ENCODE measurements around the gene ANO1. TPM values are rescaled to one million over a fixed set of nuclear protein-coding genes. Genes with fewer than 3 reads are reported as not detected.

Gene ANO1
- polyA plus RNA-seq, 1 of the 3 experiments (the other 2 are of a cell fraction): not detected

DNA sequence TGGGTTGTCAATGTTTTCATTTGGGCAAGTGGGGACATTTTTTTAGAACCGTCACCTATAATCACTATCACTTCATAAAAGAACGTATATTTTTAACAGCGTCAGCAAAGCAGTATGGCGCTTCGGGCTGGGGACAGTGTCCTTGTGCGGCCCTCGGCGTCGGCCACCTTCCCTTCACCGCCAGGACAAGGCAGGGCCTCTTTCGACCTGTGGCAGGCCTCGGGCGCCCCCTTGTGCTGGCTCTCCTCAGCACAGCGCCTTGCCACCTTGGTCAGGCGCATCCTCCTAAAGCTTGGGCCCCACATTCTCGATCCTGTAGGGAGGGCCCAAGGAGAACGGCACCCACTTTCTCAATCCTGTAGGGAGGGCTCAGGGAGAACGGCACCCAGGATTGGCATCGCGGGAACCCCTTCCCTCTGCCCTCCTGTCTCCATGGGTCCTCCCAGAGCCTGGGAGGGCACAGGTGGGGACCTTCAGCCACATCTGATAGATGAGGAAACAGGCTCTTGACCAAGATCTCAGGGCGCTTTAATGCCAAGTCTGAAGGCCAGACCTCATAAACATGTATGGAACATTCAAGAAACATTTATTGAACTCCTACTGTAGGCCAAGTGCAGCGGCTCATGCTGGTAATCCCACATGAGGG lies 113.5 kb downstream of the ANO1 start (continued):
- TF ChIP-seq, protein P1, sequence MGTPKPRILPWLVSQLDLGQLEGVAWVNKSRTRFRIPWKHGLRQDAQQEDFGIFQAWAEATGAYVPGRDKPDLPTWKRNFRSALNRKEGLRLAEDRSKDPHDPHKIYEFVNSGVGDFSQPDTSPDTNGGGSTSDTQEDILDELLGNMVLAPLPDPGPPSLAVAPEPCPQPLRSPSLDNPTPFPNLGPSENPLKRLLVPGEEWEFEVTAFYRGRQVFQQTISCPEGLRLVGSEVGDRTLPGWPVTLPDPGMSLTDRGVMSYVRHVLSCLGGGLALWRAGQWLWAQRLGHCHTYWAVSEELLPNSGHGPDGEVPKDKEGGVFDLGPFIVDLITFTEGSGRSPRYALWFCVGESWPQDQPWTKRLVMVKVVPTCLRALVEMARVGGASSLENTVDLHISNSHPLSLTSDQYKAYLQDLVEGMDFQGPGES (IDR thresholded peaks at IDR 0.05; ENCODE audit: low read depth, low read length): no peak
- TF ChIP-seq, protein P2, sequence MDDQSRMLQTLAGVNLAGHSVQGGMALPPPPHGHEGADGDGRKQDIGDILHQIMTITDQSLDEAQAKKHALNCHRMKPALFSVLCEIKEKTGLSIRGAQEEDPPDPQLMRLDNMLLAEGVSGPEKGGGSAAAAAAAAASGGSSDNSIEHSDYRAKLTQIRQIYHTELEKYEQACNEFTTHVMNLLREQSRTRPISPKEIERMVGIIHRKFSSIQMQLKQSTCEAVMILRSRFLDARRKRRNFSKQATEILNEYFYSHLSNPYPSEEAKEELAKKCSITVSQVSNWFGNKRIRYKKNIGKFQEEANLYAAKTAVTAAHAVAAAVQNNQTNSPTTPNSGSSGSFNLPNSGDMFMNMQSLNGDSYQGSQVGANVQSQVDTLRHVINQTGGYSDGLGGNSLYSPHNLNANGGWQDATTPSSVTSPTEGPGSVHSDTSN (IDR thresholded peaks at IDR 0.05): no peak
- TF ChIP-seq EZH2phosphoT487 (IDR thresholded peaks at IDR 0.05; ENCODE audit: borderline replicate concordance, low read depth) (no peak), GATA2 (CRISPR knock-in tag; IDR thresholded peaks at IDR 0.05) (no peak), FOXJ3 (CRISPR knock-in tag; IDR thresholded peaks at IDR 0.05) (no peak)
- TF ChIP-seq, protein P3, sequence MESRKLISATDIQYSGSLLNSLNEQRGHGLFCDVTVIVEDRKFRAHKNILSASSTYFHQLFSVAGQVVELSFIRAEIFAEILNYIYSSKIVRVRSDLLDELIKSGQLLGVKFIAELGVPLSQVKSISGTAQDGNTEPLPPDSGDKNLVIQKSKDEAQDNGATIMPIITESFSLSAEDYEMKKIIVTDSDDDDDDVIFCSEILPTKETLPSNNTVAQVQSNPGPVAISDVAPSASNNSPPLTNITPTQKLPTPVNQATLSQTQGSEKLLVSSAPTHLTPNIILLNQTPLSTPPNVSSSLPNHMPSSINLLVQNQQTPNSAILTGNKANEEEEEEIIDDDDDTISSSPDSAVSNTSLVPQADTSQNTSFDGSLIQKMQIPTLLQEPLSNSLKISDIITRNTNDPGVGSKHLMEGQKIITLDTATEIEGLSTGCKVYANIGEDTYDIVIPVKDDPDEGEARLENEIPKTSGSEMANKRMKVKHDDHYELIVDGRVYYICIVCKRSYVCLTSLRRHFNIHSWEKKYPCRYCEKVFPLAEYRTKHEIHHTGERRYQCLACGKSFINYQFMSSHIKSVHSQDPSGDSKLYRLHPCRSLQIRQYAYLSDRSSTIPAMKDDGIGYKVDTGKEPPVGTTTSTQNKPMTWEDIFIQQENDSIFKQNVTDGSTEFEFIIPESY (IDR thresholded peaks at IDR 0.05; ENCODE audit: borderline replicate concordance, low read depth): no peak

DNA sequence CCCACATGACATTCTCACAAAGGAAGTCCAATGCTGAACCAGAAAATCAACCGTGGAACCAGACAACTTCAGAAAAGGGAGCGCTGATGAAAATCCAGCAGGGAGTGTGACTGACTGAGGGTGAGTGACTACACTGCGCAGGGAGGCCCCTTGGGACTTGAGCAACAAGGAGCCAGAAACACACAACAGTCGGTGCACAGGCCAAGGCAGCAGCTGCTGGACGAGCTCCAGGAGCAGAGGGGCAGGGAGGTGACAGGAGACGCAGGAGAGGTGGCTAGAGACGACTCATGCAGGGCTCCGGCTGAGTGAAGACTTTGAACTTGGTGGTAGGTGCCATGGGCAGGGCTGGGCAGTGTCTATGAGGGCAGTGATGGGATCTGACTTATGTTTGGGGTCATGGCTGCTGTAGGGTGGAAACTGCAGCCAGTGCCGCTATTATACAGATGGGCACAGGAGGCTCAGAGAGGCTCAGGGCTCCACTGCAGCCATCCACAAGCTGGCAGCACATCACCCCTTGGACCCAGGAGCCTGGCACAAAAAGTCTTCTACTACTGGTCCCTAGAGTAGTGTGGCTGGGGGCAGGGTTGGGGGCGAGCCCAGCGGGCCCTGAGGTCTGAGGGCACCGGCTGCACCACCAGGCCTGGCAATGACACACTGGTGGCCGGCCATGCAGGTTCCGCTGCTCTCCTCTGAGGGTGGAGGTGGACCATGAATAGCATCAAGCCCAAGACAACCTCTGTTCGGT lies 114.7 kb downstream of the ANO1 start:
- POLR2A ChIA-PET: no interaction called here
- no peaks in the 10 kb centered on the region for H3K79me2 ChIP-seq (ENCODE audit: insufficient read depth)
- H3K9ac ChIP-seq: no peak overlapping the region
- WGBS (ENCODE audit: low lambda C conversion rate): 62% methylated on average over 14 of the region's 15 CpGs
- no peak overlapping the region for H3K4me2 ChIP-seq
- CTCF ChIA-PET: interaction anchor here (1.0 to 2.9 kb wide), 20 partner anchors 7 to 513 kb away, joined by 3 to 70 read pairs (median 4); no protein-coding TSS in a partner anchor
- no peaks in the 10 kb centered on the region for H3F3A ChIP-seq (replicated peaks; ENCODE audit: insufficient read depth)
- H4K20me1 ChIP-seq (ENCODE audit: insufficient read depth): no peaks in the 10 kb centered on the region
- H3K9me3 ChIP-seq: no peaks in the 10 kb centered on the region
- H2AFZ ChIP-seq (ENCODE audit: low read depth): no peak overlapping the region
- TF ChIP-seq SMC3 (IDR thresholded peaks at IDR 0.05; ENCODE audit: low read depth, low read length) (no peak), EP300 (IDR thresholded peaks at IDR 0.05; ENCODE audit: borderline replicate concordance in 1 of 2, low read depth in 1 of 2, low read length in 1 of 2) (no peak), RXRA (IDR thresholded peaks at IDR 0.05; ENCODE audit: borderline replicate concordance, low read depth) (no peak)
- H3K4me3 ChIP-seq (ENCODE audit: low read depth in 2 of 2, low read length in 1 of 2): no peak overlapping the region
- H3K27me3 ChIP-seq (ENCODE audit: insufficient read depth): peaks cover 6% of the 10 kb centered on the region
- no peaks in the 10 kb centered on the region for H3K4me1 ChIP-seq (ENCODE audit: control insufficient read depth in 1 of 2, insufficient read depth in 2 of 2, low read depth in 1 of 2, low read length in 1 of 2)
- DNase-seq: no peak
- no peaks in the 10 kb centered on the region for H3K36me3 ChIP-seq (replicated peaks in 1 of 2; ENCODE audit: control insufficient read depth in 1 of 2, insufficient read depth in 2 of 2, low read length in 1 of 2)
- H3K27ac ChIP-seq (ENCODE audit: low read depth in 2 of 2, low read length in 1 of 2): no peak overlapping the region
- H3K9me2 ChIP-seq: no peaks in the 10 kb centered on the region
